GM19324 (cell line): ENCODE data around the gene SIM2.

Source experiments
- ATAC-seq: cut with Tn5 transposase; IDR thresholded peaks from one replicate; pipeline ENCODE4 v1.9.1; 2021; ENCODE audit warnings: mild to moderate bottlenecking, moderate library complexity; ENCODE audit not compliant: unreplicated experiment, low FRiP score

The SIM2 gene

DNA sequence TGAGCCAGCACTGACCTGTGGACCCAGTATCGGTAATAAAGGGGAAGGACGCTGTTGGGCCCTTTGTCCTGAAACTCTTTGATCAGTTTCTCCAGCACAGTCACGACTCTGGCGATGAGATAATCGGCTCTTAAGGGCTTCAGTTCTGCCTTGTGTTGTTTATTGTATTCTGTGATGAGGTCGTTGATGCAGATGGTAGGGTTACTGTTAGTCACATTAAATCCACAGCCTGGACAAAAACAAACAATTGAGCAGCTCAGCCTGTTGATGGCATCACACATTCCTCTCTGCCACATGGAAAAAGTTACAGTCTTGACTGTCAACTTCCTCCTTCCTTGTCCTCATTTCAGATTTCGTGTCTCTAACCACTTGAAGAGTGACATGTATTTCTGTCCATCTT lies 57.6 kb downstream of the SIM2 start:
- ATAC-seq = no peak

DNA sequence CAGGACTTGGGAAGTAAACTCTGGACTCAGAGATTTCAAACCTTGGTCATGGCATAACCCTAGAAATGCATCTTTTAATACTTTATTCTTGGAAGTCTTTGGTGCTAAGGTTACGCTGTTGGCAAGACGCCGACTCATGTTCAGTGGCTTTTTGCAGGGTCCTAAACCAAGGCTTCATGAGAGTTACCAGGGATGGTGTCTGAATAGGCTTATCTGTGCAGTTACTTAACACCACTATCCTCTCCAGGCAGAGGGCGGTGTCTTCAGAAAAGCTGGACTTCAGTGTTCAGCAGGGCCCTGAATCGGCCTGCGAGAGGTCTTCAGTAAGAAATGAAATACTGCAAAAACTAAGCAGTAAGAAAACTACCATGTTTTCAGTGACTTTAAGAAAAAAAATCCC lies 58.3 kb downstream of the SIM2 start:
- no peak for ATAC-seq

- no peak for ATAC-seq
Measured at GRCh38 chr21:36759348-36760083, 60.6 kb downstream of the SIM2 start.

DNA sequence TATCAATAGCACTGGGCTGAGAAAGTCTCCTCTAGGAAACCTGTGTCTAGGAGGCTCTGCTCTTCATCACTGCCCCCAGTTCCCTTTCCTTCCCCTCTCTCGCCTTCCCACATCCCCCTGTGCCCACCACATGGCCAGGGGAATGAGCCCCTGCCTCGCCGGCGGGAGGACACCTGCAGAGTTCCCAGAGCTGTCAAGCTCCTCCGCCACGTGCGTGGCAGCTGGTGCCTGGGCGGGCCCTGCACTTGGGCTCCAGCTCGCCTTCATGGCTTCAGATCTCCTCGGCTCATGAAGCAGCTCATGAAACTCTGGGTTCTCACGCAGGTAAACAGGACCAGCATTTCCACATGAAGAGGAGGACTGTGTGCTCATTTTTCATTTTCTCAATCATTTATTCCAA lies 62.8 kb downstream of the SIM2 start:
- ATAC-seq = no peak

DNA sequence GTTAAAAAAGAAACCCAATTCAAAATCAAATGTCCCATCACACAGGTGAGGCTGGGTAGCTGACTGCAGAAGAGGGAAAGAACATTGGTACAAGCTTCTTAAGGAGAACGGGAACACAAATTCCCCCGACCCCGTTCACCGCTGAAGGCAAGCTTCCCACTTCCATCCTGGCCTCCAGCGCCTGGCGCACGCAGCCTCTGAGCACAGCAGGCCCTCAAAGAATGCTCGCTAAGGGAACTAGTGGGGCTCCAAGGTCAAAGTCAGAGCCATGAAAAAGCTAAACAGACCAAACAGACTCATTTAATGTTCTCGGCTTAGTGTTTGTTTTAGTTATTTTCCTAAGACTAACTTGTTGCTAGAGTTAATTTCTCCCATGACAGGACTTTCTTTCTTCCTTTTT lies 63.7 kb downstream of the SIM2 start:
- ATAC-seq = no peak

- no peak for ATAC-seq
Measured at GRCh38 chr21:36763305-36763704, 64.4 kb downstream of the SIM2 start.

DNA sequence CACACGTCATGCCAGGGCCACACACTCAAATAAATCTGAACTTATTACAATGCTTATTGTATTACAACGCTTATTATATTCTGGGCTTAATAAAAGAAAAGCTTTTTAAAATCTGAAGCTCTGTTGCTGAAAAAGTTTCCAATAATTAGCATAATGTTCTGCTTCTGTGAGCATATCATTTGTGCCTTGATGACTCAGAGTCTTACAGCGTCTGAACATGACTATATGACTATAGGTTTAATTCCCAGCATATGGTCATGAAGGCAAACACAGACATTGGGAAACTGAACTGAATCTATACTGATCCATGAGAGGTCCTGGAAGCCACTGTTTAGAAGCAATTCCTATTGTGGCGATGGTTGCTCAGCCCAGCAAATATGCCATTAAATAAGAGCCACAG lies 66.3 kb downstream of the SIM2 start:
- no peak for ATAC-seq

DNA sequence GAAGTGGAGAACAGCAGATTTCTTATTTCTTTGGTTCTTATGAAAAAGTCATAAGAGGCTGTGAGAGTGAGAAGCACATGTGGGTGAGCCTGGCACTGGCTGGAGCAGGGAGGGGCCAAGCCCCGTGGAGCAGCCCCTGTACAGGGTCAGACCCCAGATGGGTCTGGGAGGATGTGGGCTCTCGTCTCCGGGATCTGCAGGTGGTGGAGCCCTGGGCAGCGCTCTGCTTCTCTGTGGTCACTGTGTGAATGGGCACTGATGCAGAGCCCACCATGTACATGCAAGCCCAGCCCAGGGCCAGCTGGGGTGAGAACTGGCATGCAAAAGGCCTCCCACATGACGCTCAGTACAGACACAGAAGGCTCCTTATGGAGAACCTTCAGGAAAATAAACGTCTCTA lies 67.6 kb downstream of the SIM2 start:
- no peak for ATAC-seq

GRCh38 chr21:36767096-36767495 lies 68.2 kb downstream of the SIM2 start:
- no peak for ATAC-seq

- ATAC-seq = no peak
Measured at GRCh38 chr21:36768496-36768895, 69.6 kb downstream of the SIM2 start.

DNA sequence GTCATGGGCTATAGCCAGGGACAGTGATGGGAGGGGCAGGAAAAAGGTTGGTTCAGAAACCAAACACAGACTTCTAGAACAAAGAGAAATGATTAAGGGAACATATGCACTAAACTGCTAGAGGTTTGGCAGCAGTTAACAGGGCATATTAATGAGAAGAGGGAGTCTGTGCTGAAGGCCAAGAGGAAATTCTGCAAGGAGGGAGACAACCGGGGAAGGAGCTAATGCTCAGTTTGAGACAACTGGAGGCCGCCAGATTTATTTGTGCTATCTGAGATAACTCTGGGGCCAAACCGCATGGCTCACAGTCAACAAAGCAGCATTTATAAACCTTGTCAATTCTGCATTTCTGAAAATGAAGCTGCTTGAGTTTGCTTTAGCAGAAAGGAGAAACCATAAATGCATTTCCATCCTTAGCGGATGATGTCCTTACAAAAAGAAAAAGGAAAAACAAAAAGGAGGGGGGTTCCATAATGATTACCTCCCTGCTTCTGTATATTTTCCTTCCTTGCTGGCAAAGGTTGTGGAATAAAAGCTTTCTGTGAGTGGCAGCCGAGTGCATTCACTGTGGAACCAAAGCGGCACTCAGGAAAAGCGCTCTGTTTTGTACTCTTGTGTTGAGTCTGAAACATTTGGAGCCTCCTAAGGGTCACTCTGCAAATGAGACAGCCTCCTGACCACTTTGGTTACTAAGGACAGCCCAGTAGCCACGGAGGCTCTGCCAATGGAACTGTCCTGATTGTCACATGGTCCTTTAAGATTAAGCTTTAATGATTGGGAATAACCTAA lies 70.3 kb downstream of the SIM2 start:
- ATAC-seq = no peak

- ATAC-seq = no peak
Measured at GRCh38 chr21:36773117-36773516, 74.2 kb downstream of the SIM2 start.

GRCh38 chr21:36773995-36774394 lies 75.1 kb downstream of the SIM2 start:
- ATAC-seq = no peak

DNA sequence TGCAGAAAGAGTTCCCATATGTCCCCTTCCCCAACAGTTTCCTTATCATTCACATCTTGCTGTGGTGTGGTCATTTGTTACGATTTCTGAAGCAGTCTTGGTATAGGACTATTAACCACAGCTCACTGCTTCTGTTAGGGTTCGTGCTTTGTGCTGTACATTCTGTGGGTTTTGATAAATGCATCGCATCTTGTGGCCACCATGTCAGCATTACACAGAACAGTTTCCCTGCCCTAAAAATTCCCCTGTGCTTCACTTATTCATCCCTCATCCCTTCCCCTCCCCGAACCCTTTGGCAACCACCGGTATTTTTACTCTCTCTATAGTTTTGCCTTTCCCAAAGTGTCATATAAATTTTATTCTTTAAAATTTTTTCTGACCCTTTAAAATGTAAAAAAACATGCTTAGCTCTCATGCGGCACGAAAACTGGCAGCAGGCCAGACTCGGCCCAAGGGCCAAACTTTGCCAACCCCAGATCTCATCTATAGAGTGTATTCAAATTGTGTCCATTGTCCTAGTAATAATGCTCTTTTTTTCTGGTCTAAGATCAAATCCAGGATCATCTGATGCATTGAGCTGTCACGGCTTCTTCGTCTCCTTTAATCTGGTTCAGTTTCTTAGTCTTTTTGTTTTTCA lies 78.2 kb downstream of the SIM2 start:
- ATAC-seq = no peak

DNA sequence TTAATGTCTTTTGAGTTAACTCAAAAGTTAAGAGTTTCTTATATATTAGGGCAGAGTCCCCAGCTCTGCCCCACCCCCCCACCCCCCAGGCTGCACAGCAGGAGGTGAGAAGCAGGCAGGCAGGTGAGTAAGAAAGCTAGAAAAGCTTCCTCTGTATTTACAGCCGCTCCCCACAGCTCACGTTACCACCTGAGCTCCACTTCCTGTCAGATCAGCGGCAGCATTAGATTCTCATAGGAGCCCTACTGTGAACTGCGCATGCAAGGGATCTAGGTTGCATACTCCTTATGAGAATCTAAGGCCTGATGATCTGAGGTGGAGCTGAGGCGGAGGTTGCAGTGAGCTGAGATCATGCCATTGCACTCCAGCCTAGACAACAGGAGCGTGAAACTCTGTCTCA lies 81.9 kb downstream of the SIM2 start:
- ATAC-seq = no peak

- ATAC-seq = no peak
Measured at GRCh38 chr21:36783612-36784374, 84.9 kb downstream of the SIM2 start.

- no peak for ATAC-seq
Measured at GRCh38 chr21:36784947-36785346, 86.0 kb downstream of the SIM2 start.

GRCh38 chr21:36785615-36786014 lies 86.7 kb downstream of the SIM2 start:
- ATAC-seq = no peak

GRCh38 chr21:36786186-36786585 lies 87.3 kb downstream of the SIM2 start:
- no peak for ATAC-seq

GRCh38 chr21:36788120-36788638 lies 89.3 kb downstream of the SIM2 start:
- no peak for ATAC-seq

DNA sequence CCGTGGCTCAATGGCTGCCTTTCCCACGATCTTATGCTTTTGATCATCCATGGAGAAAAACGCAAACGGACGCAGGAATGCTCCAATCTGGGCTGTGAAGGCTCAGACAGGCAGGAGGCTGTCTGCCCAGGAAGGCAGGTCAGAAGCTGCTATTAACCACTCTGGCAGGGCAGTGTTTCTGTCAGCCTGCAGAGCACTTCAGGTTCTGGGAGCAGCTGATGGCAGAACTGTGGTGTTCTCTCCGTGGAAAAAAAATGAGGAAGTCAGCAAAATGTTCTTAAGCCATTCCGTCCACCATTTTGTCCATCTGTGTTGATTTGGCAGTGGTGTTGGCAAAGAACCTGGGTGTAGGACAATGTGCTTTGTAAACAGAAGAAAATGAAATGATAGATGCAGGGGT lies 91.7 kb downstream of the SIM2 start:
- no peak for ATAC-seq
